ENCODE measurements around the gene SHISA9. TPM values are rescaled to one million over a fixed set of nuclear protein-coding genes. Genes with fewer than 3 reads are reported as not detected.

Gene SHISA9
- 4.6 TPM in 1 of 2 replicates, not detected in the other for polyA plus RNA-seq

DNA sequence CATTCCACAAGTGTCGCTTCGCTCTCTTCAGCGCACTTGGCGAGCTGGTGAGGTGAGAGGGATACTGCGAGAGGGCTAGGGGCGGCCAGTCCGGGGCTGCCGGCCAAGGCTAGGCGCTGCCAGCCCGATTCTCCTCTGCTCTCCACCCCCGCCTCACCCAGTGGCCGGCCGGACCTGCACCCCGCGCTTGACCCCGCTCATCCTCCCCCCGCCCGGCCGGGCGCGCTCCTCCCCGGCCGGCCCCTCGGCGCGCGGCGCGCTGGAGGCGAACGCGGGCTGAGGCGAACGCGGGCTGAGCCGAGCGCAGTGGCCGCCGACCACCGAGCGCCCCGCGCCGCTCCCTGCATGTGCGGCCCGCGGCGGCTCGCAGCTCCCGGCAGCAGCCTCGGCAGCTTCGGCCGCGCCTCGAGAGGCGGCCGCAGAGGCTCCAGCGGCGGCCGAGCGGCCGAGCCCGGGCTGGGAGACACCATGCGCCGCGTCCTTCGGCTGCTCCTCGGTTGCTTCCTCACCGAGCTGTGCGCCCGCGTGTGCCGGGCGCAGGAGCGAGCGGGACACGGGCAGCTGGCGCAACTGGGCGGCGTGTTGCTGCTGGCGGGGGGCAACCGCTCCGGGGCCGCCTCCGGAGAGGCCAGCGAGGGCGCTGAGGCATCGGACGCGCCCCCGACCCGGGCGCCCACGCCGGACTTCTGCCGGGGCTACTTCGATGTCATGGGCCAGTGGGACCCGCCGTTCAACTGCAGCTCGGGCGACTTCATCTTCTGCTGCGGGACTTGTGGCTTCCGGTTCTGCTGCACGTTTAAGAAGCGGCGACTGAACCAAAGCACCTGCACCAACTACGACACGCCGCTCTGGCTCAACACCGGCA lies at the start of gene SHISA9:
Gene SHISA9, plus strand, starts transcription at position 2 of the 865 bp plus-strand sequence.

Other genes starting within 250 kb of the SHISA9 start
- gene CPPED1, start 97.7 kb upstream of the SHISA9 start, polyA plus RNA-seq, result 5.9 and 6.4 TPM in 2 replicates